Left ventricle myocardium inferior (tissue), 1 donor: Measurements from ENCODE around the gene CCDC187. TPM values are rescaled to one million over a fixed set of nuclear protein-coding genes. Genes with fewer than 3 reads are reported as not detected.

Experiments used
- DNase-seq: peaks from one replicate; pipeline ENCODE4 v3.0.0-alpha.2; 2020
- H3K27ac ChIP-seq: fragments of 200-600 bp; replicated peaks from 2 replicates; pipeline ENCODE4 v1.8.0; 2021
- H3K27me3 ChIP-seq: fragments of 200-600 bp; 2 replicates; pipeline ENCODE4 v1.8.0; 2021; ENCODE audit warnings: low read depth
- H3K36me3 ChIP-seq: fragments of 200-600 bp; 2 replicates; pipeline ENCODE4 v1.8.0; 2021
- H3K4me1 ChIP-seq: fragments of 200-600 bp; 2 replicates; pipeline ENCODE4 v1.8.0; 2021
- H3K4me3 ChIP-seq: fragments of 200-600 bp; 2 replicates; pipeline ENCODE4 v1.8.0; 2021; ENCODE audit warnings: mild to moderate bottlenecking, moderate library complexity
- H3K9me3 ChIP-seq: fragments of 200-600 bp; replicated peaks from 2 replicates; pipeline ENCODE4 v1.8.0; 2021
- CTCF ChIP-seq: fragments of 200-600 bp; IDR thresholded peaks from 2 replicates; pipeline ENCODE4 v1.8.0; 2021; ENCODE audit warnings: antibody characterized with exemption, mild to moderate bottlenecking, borderline replicate concordance
- intact Hi-C: fragments of 100-400 bp; cut with micrococcal nuclease; formaldehyde crosslinking; loops from one replicate; pipeline ENCODE4 v1.11.0; 2022
- total RNA-seq: library from RNA; stranded (reverse); fragmentation: NEBNext Ultra II Directional; extraction: Animal tissue kit (Norgen Biotek cat#: 25700); gene quantifications from one replicate; pipeline ENCODE4 v1.2.1, GENCODE V29; 2021
- donor health status: DM: no; HTN: yes; CAD: no; lungs with severe emphysema.

The CCDC187 gene
- total RNA-seq, 1 donor from 2014 or later = not detected

GRCh38 chr9:136206602-136207275 is 97.2 kb downstream of the CCDC187 start:
- intact Hi-C loops = no loop called here
- peaks cover 40% of the 10 kb centered on the region for H3K27me3 ChIP-seq
- no peak for TF ChIP-seq CTCF
- DNase-seq = no peak
- H3K36me3 ChIP-seq = peaks cover 31% of the 10 kb centered on the region
- no peaks in the 10 kb centered on the region for H3K9me3 ChIP-seq
- no peak overlapping the region for H3K4me3 ChIP-seq
- H3K4me1 ChIP-seq = peaks cover 3% of the 10 kb centered on the region
- H3K27ac ChIP-seq = no peak overlapping the region

- H3K9me3 ChIP-seq = no peaks in the 10 kb centered on the region
- peaks cover 20% of the 10 kb centered on the region for H3K36me3 ChIP-seq
- no peak overlapping the region for H3K4me3 ChIP-seq
- intact Hi-C loops = no loop called here
- no peak for DNase-seq
- H3K27ac ChIP-seq = no peak overlapping the region
- H3K4me1 ChIP-seq = peaks cover 3% of the 10 kb centered on the region
- TF ChIP-seq CTCF = no peak
- H3K27me3 ChIP-seq = peaks cover 51% of the 10 kb centered on the region
Measured at GRCh38 chr9:136205707-136205992, 98.2 kb downstream of the CCDC187 start.

GRCh38 chr9:136204838-136205706 is 98.8 kb downstream of the CCDC187 start, which contains the start of gene LHX3:
Gene LHX3, minus strand, starts transcription at chr9:136205128. Its CDS starts 116 bp downstream, at chr9:136205012.
- no peak for TF ChIP-seq CTCF
- no peak for DNase-seq
- intact Hi-C loops = no loop called here
- H3K4me3 ChIP-seq = no peak within 1 kb of the TSS
- no peak within 1 kb of the TSS for H3K27ac ChIP-seq
- no peaks in the 10 kb centered on the region for H3K9me3 ChIP-seq
- peaks cover 57% of the 10 kb centered on the region for H3K27me3 ChIP-seq
- H3K36me3 ChIP-seq = peaks cover 15% of the 10 kb centered on the region
- H3K4me1 ChIP-seq = peaks cover 3% of the 10 kb centered on the region

DNA sequence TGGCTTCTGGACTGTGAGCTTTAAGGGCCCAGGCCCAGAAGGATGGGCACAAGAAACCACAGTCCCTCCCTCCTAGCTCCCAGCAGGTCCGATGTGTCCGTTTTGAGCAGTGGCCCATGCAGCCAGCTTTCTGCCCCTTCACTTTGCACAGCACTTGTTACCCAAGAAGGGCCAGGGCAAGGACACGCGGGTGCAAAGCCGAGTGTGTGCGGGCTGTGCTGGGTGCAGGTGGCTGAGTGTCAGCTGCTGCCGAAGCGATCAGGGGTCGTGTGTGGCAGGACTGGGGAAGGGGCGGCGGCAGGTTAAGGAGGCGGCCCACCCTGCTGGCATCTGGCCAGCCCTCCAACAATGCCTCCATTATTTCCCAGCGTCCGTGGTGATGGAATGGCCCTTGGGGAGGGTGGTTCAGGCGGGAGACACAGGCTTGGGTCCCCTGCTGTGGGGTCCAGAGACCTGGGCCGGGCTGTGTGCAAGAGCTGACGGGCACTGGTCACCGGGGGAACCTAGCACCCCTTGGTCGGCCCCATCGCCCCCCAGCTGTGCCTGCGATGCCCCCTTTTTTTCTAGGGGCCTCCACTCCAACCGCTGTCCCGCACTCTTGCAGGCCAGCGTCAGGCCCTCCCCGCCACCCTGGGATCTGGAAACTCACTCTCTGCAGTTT is 99.6 kb downstream of the CCDC187 start:
- Histone ChIP-seq H3K4me1 (peaks cover 3% of the 10 kb centered on the region), H3K4me3 (no peak overlapping the region), H3K27ac (no peak overlapping the region), H3K9me3 (no peaks in the 10 kb centered on the region), H3K27me3 (peaks cover 65% of the 10 kb centered on the region), H3K36me3 (peaks cover 9% of the 10 kb centered on the region)
- no peak for DNase-seq
- no peak for TF ChIP-seq CTCF
- intact Hi-C loops = no loop called here

DNA sequence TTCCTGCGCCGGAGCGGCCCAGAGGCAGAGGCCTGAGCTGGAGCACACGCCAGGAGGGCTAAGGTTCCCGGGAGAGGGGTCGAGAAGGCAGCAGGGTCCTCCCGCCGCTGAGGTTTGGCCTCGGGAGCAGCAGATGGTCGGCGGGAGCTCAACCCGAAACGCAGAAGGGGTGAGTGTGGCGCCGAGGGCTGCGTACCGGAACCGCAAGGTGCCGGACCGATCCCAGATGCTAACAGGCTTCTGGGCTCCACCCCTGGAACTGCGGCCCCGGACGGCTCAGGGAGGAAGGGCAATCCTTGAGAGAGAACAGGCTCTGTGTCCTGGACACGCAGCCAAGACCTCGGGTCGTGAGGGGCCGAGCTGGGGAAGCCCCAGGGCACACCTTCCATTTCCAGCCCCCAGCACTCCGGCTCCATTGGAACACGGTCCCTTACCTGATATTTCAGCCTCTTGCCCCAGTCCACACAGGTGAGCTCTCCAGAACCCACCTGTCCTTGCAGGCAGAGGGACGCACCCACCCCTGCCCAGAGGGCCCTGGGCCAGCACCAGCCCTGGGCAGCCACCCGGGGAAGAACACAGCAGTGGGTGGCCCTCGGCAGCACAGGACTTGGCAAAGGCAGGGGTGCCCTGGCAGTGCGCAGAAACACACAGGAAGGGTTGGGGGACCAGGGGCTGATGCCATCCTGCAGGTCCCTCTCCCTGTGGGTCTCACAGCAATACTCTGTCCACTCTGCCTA is 100.3 kb downstream of the CCDC187 start:
- intact Hi-C loops = no loop called here
- TF ChIP-seq CTCF = no peak
- H3K4me3 ChIP-seq = no peak overlapping the region
- H3K9me3 ChIP-seq = no peaks in the 10 kb centered on the region
- H3K4me1 ChIP-seq = peaks cover 6% of the 10 kb centered on the region
- H3K27ac ChIP-seq = no peak overlapping the region
- peaks cover 2% of the 10 kb centered on the region for H3K36me3 ChIP-seq
- DNase-seq = no peak
- H3K27me3 ChIP-seq = peaks cover 72% of the 10 kb centered on the region
